Subcutaneous abdominal adipose tissue (tissue), 5 donors: ENCODE data around the gene ISX.

Experiments
- H3K27ac ChIP-seq: one replicate; pipeline ENCODE4 v1.7.0; 2013; ENCODE audit warnings: low read depth, mild to moderate bottlenecking, inconsistent platforms, low read length, moderate library complexity
- H3K27me3 ChIP-seq, 5 donors: one replicate each; pipeline ENCODE4 v1.7.0; 2013; ENCODE audit warnings: low read length in 5 of 5, inconsistent platforms in 1 of 5; ENCODE audit not compliant: control insufficient read depth in 5 of 5, insufficient read depth in 4 of 5
- H3K36me3 ChIP-seq, 5 donors: one replicate each; pipeline ENCODE4 v1.7.0; 2013; ENCODE audit warnings: low read length in 5 of 5; ENCODE audit not compliant: control insufficient read depth in 5 of 5, insufficient read depth in 5 of 5
- H3K4me1 ChIP-seq, 5 donors: one replicate each; pipeline ENCODE4 v1.7.0; 2013; ENCODE audit warnings: low read length in 5 of 5, mild to moderate bottlenecking in 3 of 5, moderate library complexity in 1 of 5; ENCODE audit not compliant: control insufficient read depth in 5 of 5, insufficient read depth in 5 of 5
- H3K4me3 ChIP-seq, 5 donors: one replicate each; pipeline ENCODE4 v1.7.0; 2013; ENCODE audit warnings: low read length in 5 of 5, low read depth in 1 of 5
- H3K9ac ChIP-seq, 5 donors: one replicate each; pipeline ENCODE4 v1.7.0; 2013; ENCODE audit warnings: low read length in 5 of 5, mild to moderate bottlenecking in 4 of 5, moderate library complexity in 3 of 5
- H3K9me3 ChIP-seq, 5 donors: one replicate each; pipeline ENCODE4 v1.7.0; 2013; ENCODE audit warnings: low read length in 5 of 5; ENCODE audit not compliant: control insufficient read depth in 5 of 5
- donor health status: healthy.
- donor health status: healthy.
- donor health status: healthy.
- donor health status: healthy.
- donor health status: healthy.

The ISX gene

GRCh38 chr22:35066768-35067167 lies 810 bp downstream of the ISX start:
- Histone ChIP-seq H3K27ac (no peak overlapping the region), H3K36me3 (no peaks in the 10 kb centered on the region), H3K9me3 (peaks cover 0 to 3% (median 0%) of the 10 kb centered on the region in 5 donors), H3K27me3 (peaks cover 0 to 9% (median 0%) of the 10 kb centered on the region in 5 donors), H3K9ac (no peak overlapping the region), H3K4me1 (no peaks in the 10 kb centered on the region), H3K4me3 (no peak overlapping the region)

GRCh38 chr22:35069541-35069940 lies 3.6 kb downstream of the ISX start:
- H3K4me1 ChIP-seq = no peaks in the 10 kb centered on the region
- H3K27me3 ChIP-seq = peaks cover 0 to 9% (median 0%) of the 10 kb centered on the region in 5 donors
- no peak overlapping the region for H3K27ac ChIP-seq
- H3K36me3 ChIP-seq = no peaks in the 10 kb centered on the region
- H3K4me3 ChIP-seq = no peak overlapping the region
- no peak overlapping the region for H3K9ac ChIP-seq
- peaks cover 0 to 3% (median 0%) of the 10 kb centered on the region in 5 donors for H3K9me3 ChIP-seq

DNA sequence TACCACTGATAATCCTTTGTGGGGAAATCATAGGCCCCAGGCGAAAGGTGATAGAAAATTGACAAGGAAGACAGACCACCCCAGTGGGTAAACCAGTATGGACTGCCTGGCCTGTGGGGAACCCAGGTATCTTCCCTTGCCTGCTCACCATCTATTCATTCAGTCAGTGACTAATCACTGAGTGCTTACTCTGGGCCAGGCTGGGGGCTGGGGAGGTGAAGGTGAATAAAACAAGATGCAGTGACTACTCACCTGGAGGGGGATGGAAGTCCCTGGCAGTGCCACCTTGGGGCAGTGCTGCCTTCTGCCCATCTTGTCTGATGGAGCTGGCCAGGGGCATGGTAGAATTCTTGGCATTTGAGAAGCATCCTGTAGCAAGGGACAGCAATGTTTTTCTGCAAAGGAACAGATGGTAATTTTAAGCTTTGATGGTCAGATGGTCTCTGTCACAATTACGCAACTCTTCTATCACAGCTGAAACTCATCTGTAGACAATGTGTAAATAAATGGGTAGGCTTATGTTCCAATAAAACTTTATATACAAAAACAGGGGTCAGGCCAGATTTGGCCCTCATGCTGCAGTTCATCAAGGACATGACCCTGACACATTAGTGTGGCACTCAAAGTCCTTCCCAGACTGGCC lies 4.6 kb downstream of the ISX start:
- H3K4me1 ChIP-seq = no peaks in the 10 kb centered on the region
- H3K9me3 ChIP-seq = peaks cover 0 to 3% (median 0%) of the 10 kb centered on the region in 5 donors
- H3K9ac ChIP-seq = no peak overlapping the region
- peaks cover 0 to 9% (median 0%) of the 10 kb centered on the region in 5 donors for H3K27me3 ChIP-seq
- no peak overlapping the region for H3K27ac ChIP-seq
- no peaks in the 10 kb centered on the region for H3K36me3 ChIP-seq
- no peak overlapping the region for H3K4me3 ChIP-seq

- Histone ChIP-seq H3K36me3 (no peaks in the 10 kb centered on the region), H3K4me1 (no peaks in the 10 kb centered on the region), H3K9ac (no peak overlapping the region), H3K27ac (no peak overlapping the region), H3K4me3 (no peak overlapping the region), H3K9me3 (peaks cover 0 to 3% (median 0%) of the 10 kb centered on the region in 5 donors), H3K27me3 (peaks cover 0 to 10% (median 2%) of the 10 kb centered on the region in 5 donors)
These were observed 5.8 kb downstream of the ISX start for GRCh38 chr22:35071784-35072183.

GRCh38 chr22:35072925-35073324 lies 7.0 kb downstream of the ISX start:
- Histone ChIP-seq H3K9me3 (peaks cover 0 to 3% (median 0%) of the 10 kb centered on the region in 5 donors), H3K27ac (no peak overlapping the region), H3K4me1 (no peaks in the 10 kb centered on the region)

DNA sequence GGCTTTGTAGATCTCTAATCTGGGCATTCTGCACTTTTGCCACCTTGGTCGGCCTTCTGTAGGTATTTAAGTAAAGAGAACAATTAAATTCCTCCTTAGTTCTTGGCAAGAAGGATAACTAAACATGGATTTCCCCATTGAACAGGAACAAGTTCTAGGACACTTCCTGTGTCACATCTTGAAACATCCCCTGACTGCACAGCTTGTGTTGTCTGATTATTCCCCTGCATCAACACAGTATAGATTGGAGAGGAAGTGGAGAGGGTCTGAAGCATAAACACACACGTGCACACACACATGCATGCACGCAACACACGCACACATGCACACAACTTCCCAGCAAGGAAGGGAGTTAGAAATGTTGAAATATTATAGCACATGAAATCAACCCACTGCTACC lies 8.6 kb downstream of the ISX start:
- no peaks in the 10 kb centered on the region for H3K4me1 ChIP-seq
- H3K27ac ChIP-seq = no peak overlapping the region
- H3K27me3 ChIP-seq = peaks cover 0 to 5% (median 2%) of the 10 kb centered on the region in 5 donors
- H3K36me3 ChIP-seq = no peaks in the 10 kb centered on the region
- H3K9me3 ChIP-seq = peaks cover 0 to 3% (median 0%) of the 10 kb centered on the region in 5 donors
- no peak overlapping the region for H3K9ac ChIP-seq
- H3K4me3 ChIP-seq = no peak overlapping the region

More at GRCh38 chr22:35072925-35073324, 7.0 kb downstream of the ISX start:
- H3K4me3 ChIP-seq = no peak overlapping the region
- H3K9ac ChIP-seq = no peak overlapping the region
- H3K27me3 ChIP-seq = peaks cover 0 to 6% (median 2%) of the 10 kb centered on the region in 5 donors
- no peaks in the 10 kb centered on the region for H3K36me3 ChIP-seq

- Histone ChIP-seq H3K9ac (no peak overlapping the region), H3K9me3 (peaks cover 0 to 3% (median 0%) of the 10 kb centered on the region in 5 donors), H3K27me3 (peaks cover 0 to 5% (median 4%) of the 10 kb centered on the region in 5 donors), H3K27ac (no peak overlapping the region), H3K36me3 (no peaks in the 10 kb centered on the region), H3K4me3 (no peak overlapping the region), H3K4me1 (no peaks in the 10 kb centered on the region)
These were observed 10.7 kb downstream of the ISX start for GRCh38 chr22:35076630-35077029.

- no peak overlapping the region for H3K9ac ChIP-seq
- H3K27ac ChIP-seq = no peak overlapping the region
- no peak overlapping the region for H3K4me3 ChIP-seq
- peaks cover 0 to 4% (median 0%) of the 10 kb centered on the region in 5 donors for H3K9me3 ChIP-seq
- no peaks in the 10 kb centered on the region for H3K36me3 ChIP-seq
- H3K27me3 ChIP-seq = peaks cover 0 to 5% (median 2%) of the 10 kb centered on the region in 5 donors
- H3K4me1 ChIP-seq = no peaks in the 10 kb centered on the region
These were observed 19.7 kb downstream of the ISX start for GRCh38 chr22:35085621-35086020.

DNA sequence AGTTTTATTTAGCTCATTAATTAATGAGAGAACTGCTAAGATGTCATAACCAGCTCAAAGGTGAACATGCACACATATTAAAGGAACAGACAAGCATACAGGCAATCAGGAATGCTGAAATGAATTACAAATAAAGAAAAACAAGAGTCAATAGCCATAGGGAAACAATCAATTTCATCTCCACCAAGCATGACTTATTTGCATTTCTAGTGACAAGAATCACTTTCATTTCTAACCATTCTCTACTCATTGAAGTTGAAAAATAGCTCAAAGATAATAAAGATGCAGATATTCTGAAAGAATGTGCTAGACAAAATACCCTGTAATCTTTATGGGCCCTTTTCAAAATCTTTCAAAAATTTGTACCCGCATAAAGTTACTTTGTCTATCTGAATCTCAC lies 23.2 kb downstream of the ISX start:
- Histone ChIP-seq H3K27ac (no peak overlapping the region), H3K4me3 (no peak overlapping the region), H3K4me1 (no peaks in the 10 kb centered on the region), H3K9me3 (peaks cover 0 to 3% (median 0%) of the 10 kb centered on the region in 5 donors), H3K27me3 (peaks cover 0 to 5% (median 0%) of the 10 kb centered on the region in 5 donors), H3K36me3 (no peaks in the 10 kb centered on the region), H3K9ac (no peak overlapping the region)

DNA sequence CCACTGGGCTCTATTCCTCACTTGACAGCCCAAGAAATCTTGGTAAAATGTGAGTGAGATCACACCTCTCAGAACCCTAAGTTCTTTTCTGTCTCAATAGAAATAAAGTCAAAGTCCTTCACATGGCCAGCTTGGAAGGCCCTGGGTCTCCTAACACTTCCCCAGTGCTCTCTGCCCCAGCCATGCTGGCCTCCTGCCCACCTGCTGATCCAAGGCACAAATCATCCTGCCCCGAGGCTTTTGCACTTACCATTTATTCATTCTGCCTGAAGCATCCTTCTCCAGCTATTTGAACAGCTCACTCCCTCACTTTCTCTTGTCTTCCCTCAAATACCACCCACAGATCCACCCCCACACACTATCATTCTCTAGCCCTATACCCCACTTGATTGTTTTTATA lies 26.4 kb downstream of the ISX start:
- H3K27ac ChIP-seq = no peak overlapping the region
- H3K4me3 ChIP-seq = no peak overlapping the region
- H3K4me1 ChIP-seq = no peaks in the 10 kb centered on the region
- no peaks in the 10 kb centered on the region for H3K36me3 ChIP-seq
- H3K9me3 ChIP-seq = peaks cover 0 to 8% (median 0%) of the 10 kb centered on the region in 5 donors
- H3K27me3 ChIP-seq = peaks cover 0 to 15% (median 2%) of the 10 kb centered on the region in 5 donors
- H3K9ac ChIP-seq = no peak overlapping the region
